Measurements from ENCODE around the gene STRIT1.
A peak's percentile ranks its signal among the peaks of the same experiment; 100 is the strongest.

- TF ChIP-seq POLR2A (IDR thresholded peaks at IDR 0.05; ENCODE audit: low read length) (peak; percentile 30), GATA1 (IDR thresholded peaks at IDR 0.05; ENCODE audit: low read depth, low read length) (no peak)
Measured at GRCh38 chr3:155282385-155283091, 10.9 kb downstream of the STRIT1 start.

Data from erythroblast (primary cell).